ENCODE data around the gene PHTF2.

GRCh38 chr7:77770316-77770715 lies 28.3 kb upstream of the PHTF2 start:
- TF ChIP-seq POLR2AphosphoS5 (IDR thresholded peaks at IDR 0.05; ENCODE audit: low read depth, low read length) (no peak), POLR2A (IDR thresholded peaks at IDR 0.05; ENCODE audit: low read depth, low read length) (no peak), POU2F2 (IDR thresholded peaks at IDR 0.05; ENCODE audit: low read depth, low read length) (no peak), SPI1 (IDR thresholded peaks at IDR 0.05; ENCODE audit: low read depth, low read length) (no peak), TAF1 (IDR thresholded peaks at IDR 0.05; ENCODE audit: low read depth, low read length) (no peak), PAX5 (IDR thresholded peaks at IDR 0.05; ENCODE audit: insufficient read depth, low read length, severe bottlenecking) (no peak)

All from GM12891 (cell line).